DND-41 (cell line): ENCODE results near the gene ZNF326.

Experiments
- EZH2 ChIP-seq: IDR thresholded peaks from 3 replicates; pipeline ENCODE4 v1.6.1; 2012; ENCODE audit warnings: borderline replicate concordance, low read depth, mild to moderate bottlenecking, moderate library complexity, low read length, inconsistent platforms; ENCODE audit not compliant: severe bottlenecking
- TF ChIP-seq, protein P1 (sequence below): IDR thresholded peaks from 2 replicates; pipeline ENCODE4 v1.5.1; 2012; ENCODE audit warnings: borderline replicate concordance, low read length, moderate library complexity, mild to moderate bottlenecking; ENCODE audit not compliant: poor library complexity, severe bottlenecking; ENCODE audit errors: extremely low read depth

DNA sequence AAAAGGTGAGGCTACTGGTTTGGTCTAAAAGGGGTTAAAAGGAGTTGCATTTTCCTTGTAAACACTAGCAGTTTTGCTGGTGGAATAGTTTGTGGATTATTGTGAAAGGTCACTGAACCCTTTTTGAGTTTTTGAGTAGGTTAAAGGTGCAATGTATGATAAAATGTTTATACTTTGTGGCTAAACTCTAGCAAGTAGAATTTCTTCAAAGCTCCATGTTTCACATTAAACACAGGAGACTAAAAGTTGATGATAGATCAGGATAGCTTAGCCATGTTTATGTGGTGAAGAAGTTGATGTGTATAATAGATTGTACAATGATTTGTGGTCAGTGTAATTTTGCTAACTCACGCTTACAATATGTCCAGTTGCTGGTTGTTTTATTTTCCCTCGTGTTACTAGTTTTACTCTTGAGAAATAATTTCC, 13.1 kb downstream of the ZNF326 start:
- TF ChIP-seq, protein P1, sequence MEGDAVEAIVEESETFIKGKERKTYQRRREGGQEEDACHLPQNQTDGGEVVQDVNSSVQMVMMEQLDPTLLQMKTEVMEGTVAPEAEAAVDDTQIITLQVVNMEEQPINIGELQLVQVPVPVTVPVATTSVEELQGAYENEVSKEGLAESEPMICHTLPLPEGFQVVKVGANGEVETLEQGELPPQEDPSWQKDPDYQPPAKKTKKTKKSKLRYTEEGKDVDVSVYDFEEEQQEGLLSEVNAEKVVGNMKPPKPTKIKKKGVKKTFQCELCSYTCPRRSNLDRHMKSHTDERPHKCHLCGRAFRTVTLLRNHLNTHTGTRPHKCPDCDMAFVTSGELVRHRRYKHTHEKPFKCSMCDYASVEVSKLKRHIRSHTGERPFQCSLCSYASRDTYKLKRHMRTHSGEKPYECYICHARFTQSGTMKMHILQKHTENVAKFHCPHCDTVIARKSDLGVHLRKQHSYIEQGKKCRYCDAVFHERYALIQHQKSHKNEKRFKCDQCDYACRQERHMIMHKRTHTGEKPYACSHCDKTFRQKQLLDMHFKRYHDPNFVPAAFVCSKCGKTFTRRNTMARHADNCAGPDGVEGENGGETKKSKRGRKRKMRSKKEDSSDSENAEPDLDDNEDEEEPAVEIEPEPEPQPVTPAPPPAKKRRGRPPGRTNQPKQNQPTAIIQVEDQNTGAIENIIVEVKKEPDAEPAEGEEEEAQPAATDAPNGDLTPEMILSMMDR, result no peak
- no peak for TF ChIP-seq EZH2
